ENCODE results near the gene CROCC2.

- TF ChIP-seq CTCF (IDR thresholded peaks at IDR 0.05; ENCODE audit: low read depth, low read length, poor library complexity, severe bottlenecking) (no peak), EZH2phosphoT487 (IDR thresholded peaks at IDR 0.05; ENCODE audit: borderline replicate concordance, low read length) (no peak)
Observed at GRCh38 chr2:241008711-241009121, 102.6 kb downstream of the CROCC2 start.
